NCI-H526 treated with DMSO at 0.1 percent for 48 hours (cell line): ENCODE results near the gene ZKSCAN8.
"Not testable (repeated sequence)": the region's sequence is repeated elsewhere in the genome, so short reads cannot be mapped to it uniquely, and the experiment has no call there.

Source experiments
- DNase-seq: peaks from one replicate; lab custom pipeline; 2025; lab: John Stamatoyannopoulos, UW

Gene ZKSCAN8

GRCh38 chr6:28141500-28142329 is at the start of gene ZKSCAN8:
ZKSCAN8 (plus strand) TSS chr6:28141883; CDS start chr6:28148408, 6,525 bp downstream.
- DNase-seq: peak; percentile 86

- not testable (repeated sequence) for DNase-seq
Observed at GRCh38 chr6:28102222-28102621, 39.5 kb upstream of the ZKSCAN8 start.

- not testable (repeated sequence) for DNase-seq
Observed at GRCh38 chr6:28102699-28103098, 39.0 kb upstream of the ZKSCAN8 start.

GRCh38 chr6:28104392-28105244 is 37.1 kb upstream of the ZKSCAN8 start:
- DNase-seq: peak; percentile 67

- DNase-seq: no peak
Observed at GRCh38 chr6:28105245-28105639, 36.4 kb upstream of the ZKSCAN8 start.

- no peak for DNase-seq
Observed at GRCh38 chr6:28107506-28107905, 34.2 kb upstream of the ZKSCAN8 start.

- DNase-seq: no peak
Observed at GRCh38 chr6:28111964-28112363, 29.7 kb upstream of the ZKSCAN8 start.

GRCh38 chr6:28115799-28116198 is 25.9 kb upstream of the ZKSCAN8 start:
- no peak for DNase-seq

- no peak for DNase-seq
Observed at GRCh38 chr6:28117386-28118050, 24.2 kb upstream of the ZKSCAN8 start.

GRCh38 chr6:28118217-28118616 is 23.5 kb upstream of the ZKSCAN8 start:
- DNase-seq: no peak

- DNase-seq: no peak
Observed at GRCh38 chr6:28121876-28122275, 19.8 kb upstream of the ZKSCAN8 start.

- DNase-seq: not testable (repeated sequence)
Observed at GRCh38 chr6:28122283-28122682, 19.4 kb upstream of the ZKSCAN8 start.

- DNase-seq: peak; percentile 86
Observed at GRCh38 chr6:28124350-28124970, 17.2 kb upstream of the ZKSCAN8 start, which contains the start of gene ZSCAN16. ZSCAN16 (plus strand) TSS chr6:28124609; CDS start chr6:28125444, 835 bp downstream.

- DNase-seq: no peak
Observed at GRCh38 chr6:28124971-28125353, 16.7 kb upstream of the ZKSCAN8 start.

- DNase-seq: no peak
Observed at GRCh38 chr6:28125401-28125800, 16.3 kb upstream of the ZKSCAN8 start.

- peak; percentile 19 for DNase-seq
Observed at GRCh38 chr6:28134015-28134414, 7.7 kb upstream of the ZKSCAN8 start.

- DNase-seq: no peak
Observed at GRCh38 chr6:28134716-28135115, 7.0 kb upstream of the ZKSCAN8 start.

- peak; percentile 3 for DNase-seq
Observed at GRCh38 chr6:28135393-28135792, 6.3 kb upstream of the ZKSCAN8 start.

GRCh38 chr6:28136585-28137504 is 4.8 kb upstream of the ZKSCAN8 start:
- DNase-seq: peak; percentile 84

- DNase-seq: no peak
Observed at GRCh38 chr6:28137505-28137981, 4.1 kb upstream of the ZKSCAN8 start.
